Iris pigment epithelial cell (primary cell): ENCODE data around the gene TST.

Experiments
- DNase-seq: peaks from one replicate; pipeline ENCODE4 v3.0.0-alpha.2; 2011; ENCODE audit warnings: low read depth

Gene TST

DNA sequence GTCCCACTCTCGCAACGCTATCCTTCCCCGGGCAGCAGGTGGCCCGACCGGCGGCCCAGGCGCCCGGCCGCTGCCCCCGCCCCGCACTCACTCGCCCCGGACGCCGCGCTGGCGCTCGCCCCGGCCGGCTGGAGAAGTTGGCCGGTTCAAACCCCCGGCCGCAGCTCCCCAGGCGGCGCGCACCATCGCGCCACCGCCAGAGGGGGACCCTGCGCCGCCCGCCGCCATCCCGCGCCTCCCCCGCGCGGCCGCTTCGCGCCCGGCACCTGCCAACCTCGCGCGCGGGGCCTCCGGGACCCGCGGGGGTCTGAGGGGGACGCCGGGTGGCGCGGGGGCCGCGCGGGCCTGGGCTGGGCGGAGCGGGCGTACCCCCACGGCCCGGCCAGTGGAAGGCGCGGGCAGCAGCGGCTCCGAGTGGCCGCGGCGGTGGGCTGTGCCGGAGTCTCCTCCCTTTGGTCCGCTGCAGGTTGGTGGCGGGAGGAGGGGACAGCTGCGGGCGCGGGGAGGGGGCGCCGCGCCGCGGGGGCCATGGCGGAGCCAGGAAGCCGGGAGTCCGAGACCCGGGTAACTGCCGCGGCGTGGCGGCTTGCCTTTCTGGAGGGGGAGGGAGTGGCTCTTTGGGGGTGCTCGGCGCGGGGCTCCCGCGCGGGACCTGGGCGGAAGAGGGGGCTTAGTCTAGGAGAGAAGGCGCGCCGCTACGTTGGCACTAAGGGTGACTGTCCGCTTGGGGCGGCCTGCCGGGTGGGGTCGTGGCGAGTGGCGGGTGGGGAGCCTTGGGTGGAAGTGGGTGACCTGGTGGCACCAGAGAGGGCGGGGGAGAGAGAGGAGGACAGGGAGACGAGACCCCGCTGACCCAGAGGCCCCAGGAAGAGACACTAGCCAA is at the start of gene TST, which contains the start of gene MPST:
TST (minus strand) TSS at position 139 of the 883 bp plus-strand sequence. CDS start 715 bp downstream, outside the sequence.
MPST (plus strand) TSS at position 434 of the 883 bp plus-strand sequence; CDS start at position 529, 95 bp downstream.
- peak; percentile 65 for DNase-seq

DNA sequence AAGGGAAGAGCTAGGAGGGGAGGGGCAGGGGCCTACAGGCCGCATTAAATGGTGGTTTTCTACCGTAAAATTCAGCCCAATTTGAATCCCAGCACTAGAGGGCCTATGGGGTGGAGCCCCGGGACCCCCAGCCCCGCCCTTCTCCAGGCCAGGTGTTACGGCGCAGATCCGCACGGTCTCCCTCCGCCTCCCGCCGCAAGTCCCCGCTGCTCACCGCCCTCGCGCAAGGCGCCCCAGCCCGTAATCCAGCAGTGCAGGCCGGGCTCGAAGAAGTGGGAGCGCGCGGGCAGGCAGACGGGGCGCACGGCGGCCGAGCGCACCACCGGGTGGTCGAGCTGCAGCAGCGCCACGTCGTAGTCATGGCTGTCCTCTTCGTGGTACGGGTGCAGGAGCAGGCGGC is 49.6 kb upstream of the TST start:
- no peak for DNase-seq

- DNase-seq = no peak
These were observed 48.2 kb upstream of the TST start for GRCh38 chr22:37067428-37067827.

GRCh38 chr22:37065961-37066360 is 46.7 kb upstream of the TST start:
- DNase-seq = no peak

DNA sequence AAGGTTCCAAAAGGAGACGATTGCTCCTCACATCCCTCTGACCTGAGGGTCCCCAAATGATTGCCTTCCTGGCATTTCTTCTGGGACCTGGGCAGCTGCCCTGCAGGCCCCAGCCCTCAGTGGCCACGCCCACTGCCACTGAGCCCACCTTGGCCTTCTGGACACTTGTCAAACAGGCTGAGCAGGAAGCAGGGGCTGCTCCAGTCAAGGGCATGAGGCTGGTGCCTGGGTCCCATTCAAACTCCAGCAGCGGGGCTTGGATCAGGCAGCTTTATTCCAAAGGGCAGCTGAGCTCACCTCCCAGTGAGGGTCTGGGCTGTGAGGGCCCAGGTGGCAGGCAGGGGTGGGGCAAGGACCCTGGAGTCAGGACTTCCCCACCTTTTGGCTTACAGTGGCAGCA is 45.9 kb upstream of the TST start:
- DNase-seq = no peak

DNA sequence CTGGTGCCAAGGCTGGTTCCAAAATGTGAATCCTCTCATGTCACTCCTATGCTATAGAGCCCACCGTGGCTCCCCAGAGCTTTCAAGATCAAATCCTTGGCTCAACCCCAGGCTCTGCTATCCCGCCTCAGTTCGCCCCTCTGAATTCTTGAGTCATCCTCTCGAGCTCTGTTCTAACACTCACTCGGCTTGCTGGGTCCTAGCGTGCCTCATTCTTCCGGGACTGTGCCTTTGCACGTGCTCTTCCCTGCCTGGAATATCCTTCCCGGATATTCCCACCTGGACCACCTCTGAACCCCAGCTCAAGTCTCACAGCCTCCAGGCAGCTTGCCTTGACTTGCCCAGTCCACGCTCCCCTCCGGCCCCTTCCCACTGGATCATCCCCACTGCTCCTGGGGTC is 45.3 kb upstream of the TST start:
- DNase-seq = no peak

- no peak for DNase-seq
These were observed 44.5 kb upstream of the TST start for GRCh38 chr22:37063431-37064420.

GRCh38 chr22:37062702-37063381 is 43.6 kb upstream of the TST start:
- no peak for DNase-seq

DNA sequence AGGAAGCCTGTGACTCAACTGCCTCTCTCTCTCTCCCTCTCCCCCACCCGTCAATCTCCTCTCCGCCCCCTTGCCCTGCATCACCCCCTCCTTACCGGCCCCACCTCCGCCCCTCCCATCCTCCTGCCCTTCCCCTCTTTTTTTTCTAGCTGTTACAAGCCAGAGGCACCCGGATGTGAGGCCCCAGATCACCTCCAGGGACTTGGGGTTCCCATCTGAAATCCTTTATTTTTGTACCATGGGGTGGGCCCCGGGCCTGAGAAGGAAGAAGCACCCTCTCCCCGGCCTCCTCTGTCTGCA is 43.1 kb upstream of the TST start:
- DNase-seq = no peak

DNA sequence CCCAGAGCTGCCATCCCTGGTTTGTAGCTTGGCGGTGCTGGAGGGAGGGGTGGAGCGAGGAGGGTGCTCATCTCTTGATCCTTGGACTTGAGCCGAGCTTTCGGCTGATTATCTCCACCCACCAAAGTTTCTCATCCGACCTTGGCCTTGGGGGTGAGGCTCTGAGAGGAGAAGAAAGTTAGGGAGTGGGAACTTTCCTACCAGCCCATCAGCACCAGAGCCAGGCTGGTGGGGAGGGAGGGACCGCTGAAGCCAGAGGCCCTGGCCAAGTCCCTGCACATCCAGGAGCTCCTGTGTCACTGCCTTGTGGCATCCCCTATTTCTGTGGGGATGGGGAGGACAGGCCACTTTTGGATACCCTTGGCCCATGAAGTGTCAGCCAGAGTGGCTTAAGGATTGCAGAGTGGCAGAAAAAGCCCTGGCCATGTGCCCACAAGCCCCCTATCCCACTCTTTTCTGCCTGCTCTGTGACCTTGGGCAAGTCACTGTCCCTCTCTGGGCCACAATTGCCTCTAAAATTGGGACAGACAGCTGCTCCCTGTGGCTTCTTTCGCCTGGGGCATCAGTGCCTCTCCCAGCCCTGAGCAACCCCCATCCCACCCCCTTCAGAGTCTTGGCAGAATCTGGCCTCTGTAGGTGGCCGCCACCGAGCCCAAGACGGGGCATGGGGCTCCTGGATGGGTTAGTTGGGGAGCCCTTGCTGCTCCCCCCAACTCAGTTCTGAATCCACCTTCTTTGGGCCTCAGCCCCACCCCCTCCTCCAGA is 42.5 kb upstream of the TST start:
- no peak for DNase-seq

DNA sequence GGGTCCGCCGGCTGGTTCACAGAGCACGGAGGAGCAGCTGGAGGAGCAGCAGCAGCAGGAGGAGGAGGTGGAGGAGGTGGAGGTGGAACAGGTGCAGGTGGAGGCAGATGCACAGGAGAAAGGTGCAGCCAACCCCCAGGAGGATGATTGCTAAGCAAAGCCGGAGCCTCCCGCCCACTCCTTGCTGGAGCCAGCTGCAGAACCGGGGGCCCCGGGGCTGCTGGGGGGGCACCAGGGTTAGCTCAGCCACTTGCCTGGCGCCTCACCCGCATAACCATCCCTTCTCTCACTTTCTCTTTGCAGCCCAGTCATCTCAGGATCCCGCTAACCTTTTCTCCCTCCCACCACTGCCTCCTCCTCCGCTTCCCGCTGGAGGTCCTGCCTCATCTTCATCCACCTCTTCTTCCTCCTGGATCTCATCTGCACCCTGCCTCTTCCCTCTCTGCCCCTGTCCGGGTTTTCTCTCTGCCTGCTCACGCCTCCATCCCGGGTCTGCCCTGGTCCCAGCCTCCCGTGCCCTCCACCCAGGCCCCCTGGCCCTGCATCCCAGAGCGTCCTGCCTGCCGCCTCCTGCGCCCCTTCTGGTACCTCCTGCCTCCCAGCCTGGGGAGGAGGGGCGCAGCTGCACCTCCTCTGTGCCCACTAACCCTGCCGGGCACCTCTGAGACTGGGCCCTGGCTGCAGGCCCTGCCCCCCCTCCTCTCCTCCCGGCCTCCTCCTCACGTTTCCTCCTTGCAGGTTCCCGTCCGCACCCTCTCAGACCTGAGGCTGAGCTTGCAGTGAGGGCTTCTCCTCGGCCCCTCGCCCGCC is 41.8 kb upstream of the TST start:
- no peak for DNase-seq

DNA sequence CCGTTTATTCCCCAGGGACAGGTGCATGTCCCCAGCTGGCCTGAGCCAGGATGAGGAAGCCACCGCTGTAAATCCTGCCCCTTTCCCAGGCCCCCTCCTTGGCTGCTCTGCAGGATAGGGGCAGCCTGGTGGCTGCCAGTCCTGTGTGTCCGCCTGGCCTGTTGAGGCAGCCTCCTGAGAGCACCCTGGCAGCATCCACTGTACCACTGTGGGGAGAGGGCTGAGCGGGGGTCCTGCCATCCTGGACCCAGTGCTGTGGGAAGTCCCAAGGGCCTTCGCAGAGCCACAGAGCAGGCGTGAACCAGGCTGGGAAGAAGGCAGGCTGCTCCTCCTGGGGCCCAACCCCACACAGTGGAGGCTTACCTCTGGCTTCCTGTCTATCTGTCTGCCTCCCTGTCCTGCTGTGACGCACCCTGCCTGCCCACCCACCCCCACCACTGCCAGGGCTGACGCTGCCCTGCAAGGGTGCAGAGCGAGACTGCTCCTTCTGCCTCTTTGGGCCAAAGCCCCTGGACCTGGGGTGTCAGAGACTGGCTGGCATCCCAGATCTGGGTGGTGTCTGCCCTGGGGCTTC is 40.7 kb upstream of the TST start:
- no peak for DNase-seq

- no peak for DNase-seq
These were observed 39.9 kb upstream of the TST start for GRCh38 chr22:37058917-37059701.

DNA sequence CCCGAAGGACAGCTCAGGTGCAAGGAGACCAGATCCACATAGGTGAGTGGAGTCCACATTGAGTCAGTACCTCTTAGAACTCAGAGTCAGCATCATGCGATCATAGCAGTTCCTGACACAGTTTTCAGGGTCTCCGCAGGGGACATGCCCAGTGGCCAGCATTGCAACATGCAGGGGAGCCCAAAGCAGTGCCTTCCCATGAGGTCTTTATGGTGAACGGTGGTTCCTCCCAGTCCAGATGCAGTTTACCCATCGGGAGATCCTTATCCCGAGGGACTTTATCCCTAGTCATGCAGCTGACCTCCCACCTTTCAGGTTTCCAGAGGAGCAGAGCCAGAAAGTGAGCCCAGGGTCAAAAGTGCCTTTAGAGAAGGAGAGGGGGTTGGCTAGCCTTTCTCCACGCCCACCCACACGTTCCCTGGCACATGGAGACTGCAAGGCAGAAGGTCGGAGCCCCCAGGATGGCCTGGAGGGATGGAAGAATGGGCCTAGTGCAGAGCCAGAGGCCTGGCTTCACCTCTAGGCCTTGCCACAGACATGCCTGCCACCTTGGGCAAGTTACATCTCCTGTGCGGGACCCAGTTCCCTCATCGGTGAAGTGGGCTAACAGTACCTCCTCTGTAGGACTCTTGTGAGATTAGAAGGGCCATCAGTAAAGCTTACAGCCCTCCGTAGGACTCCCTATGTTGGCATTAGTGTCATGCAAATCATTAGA is 38.7 kb upstream of the TST start:
- no peak for DNase-seq

- no peak for DNase-seq
These were observed 38.0 kb upstream of the TST start for GRCh38 chr22:37057226-37057625.

- no peak for DNase-seq
These were observed 37.0 kb upstream of the TST start for GRCh38 chr22:37056246-37056645.

DNA sequence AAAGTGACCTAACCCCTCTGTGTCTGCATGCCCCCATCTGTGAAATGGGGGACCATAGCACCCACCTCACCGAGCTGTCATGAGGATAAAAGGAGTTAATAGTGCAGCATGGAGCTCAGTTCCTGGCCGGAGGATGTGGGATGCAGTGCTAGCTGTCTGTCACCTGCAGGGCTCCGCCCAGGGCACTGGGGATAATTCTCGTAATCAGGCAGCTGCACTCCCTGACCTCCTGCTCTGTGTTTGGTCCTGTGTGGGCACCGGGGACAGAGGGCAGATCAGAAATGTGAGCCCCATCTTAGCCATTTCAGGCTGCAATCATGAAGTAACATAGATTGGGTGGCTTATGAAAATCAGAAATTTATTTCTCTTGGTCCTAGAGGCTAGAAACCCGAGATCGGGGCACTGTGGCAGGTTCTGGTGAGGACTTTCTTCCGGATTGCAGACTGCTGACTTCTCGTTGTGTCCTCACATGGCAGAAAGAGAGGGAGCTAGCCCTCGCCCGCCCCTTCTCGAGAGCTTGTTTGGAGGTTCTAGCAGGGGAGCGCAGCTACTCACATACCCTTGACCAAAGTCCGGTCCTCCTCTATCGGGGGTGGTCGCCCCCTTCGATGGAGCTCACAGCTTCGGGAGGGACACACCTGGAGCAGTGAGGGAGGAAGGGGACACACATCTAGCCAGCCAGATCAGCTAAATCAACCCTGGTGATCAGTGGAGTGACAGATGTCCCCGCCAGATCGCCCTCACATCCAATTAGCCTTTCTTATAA is 35.5 kb upstream of the TST start:
- DNase-seq = no peak

GRCh38 chr22:37054056-37054395 is 34.8 kb upstream of the TST start:
- DNase-seq = no peak
